Keratinocyte (primary cell): ENCODE results near the gene GGA1. TPM values are rescaled to one million over a fixed set of nuclear protein-coding genes. Genes with fewer than 3 reads are reported as not detected.

Experiments
- DNase-seq: peaks from one replicate; pipeline ENCODE4 v3.0.0-alpha.2; 2011; ENCODE audit warnings: low read depth, missing footprints, low spot score
- FAIRE-seq: peaks from 2 replicates; lab custom pipeline; 2011; peaks lifted over from hg19 to GRCh38; lab: Jason Lieb, UNC
- H2AFZ ChIP-seq: 2 replicates; pipeline ENCODE4 v1.6.0; 2012; ENCODE audit warnings: low read length, control low read depth, inconsistent platforms; ENCODE audit not compliant: control insufficient read depth
- H3K27ac ChIP-seq: 2 replicates; pipeline ENCODE4 v1.5.1; 2011; ENCODE audit warnings: low read length; ENCODE audit not compliant: control insufficient read depth, insufficient read depth
- H3K27me3 ChIP-seq: 3 replicates; pipeline ENCODE4 v1.6.0; 2011; ENCODE audit warnings: low read length; ENCODE audit not compliant: control insufficient read depth, insufficient read depth; ENCODE audit errors: extremely low read depth
- H3K36me3 ChIP-seq, 2 experiments: 2 replicates in 1 of 2; 3 replicates in 1 of 2; pipeline ENCODE4 v1.5.1; 2011; ENCODE audit warnings: low read length in 2 of 2, mild to moderate bottlenecking in 1 of 2; ENCODE audit not compliant: control insufficient read depth in 2 of 2, insufficient read depth in 2 of 2; ENCODE audit errors: extremely low read depth in 1 of 2
- H3K4me1 ChIP-seq: 3 replicates; pipeline ENCODE4 v1.5.1; 2011; ENCODE audit warnings: low read length; ENCODE audit not compliant: control insufficient read depth, insufficient read depth; ENCODE audit errors: extremely low read depth
- H3K4me2 ChIP-seq: 3 replicates; pipeline ENCODE4 v1.6.0; 2011; ENCODE audit warnings: low read depth, low read length; ENCODE audit not compliant: control insufficient read depth, insufficient read depth; ENCODE audit errors: extremely low read depth
- H3K4me3 ChIP-seq, 3 experiments: fragments of 200-600 bp in 1 of 3; sonication (generic) in 1 of 3; 2 replicates in 2 of 3; 3 replicates in 1 of 3; pipeline ENCODE4 v1.5.1; 2011 to 2016; ENCODE audit warnings: low read length in 3 of 3, mild to moderate bottlenecking in 3 of 3, control low read depth in 2 of 3, inconsistent platforms in 1 of 3, low read depth in 1 of 3, mixed read lengths in 1 of 3, mixed run types in 1 of 3, moderate library complexity in 1 of 3; ENCODE audit not compliant: control insufficient read depth in 2 of 3, insufficient read depth in 2 of 3; ENCODE audit errors: extremely low read depth in 1 of 3
- H3K79me2 ChIP-seq: 2 replicates; pipeline ENCODE4 v1.6.0; 2012; ENCODE audit warnings: low read length; ENCODE audit not compliant: control insufficient read depth, insufficient read depth
- H3K9ac ChIP-seq: 3 replicates; pipeline ENCODE4 v1.6.0; 2011; ENCODE audit warnings: low read length; ENCODE audit not compliant: control insufficient read depth, insufficient read depth; ENCODE audit errors: extremely low read depth
- H3K9me1 ChIP-seq: 3 replicates; pipeline ENCODE4 v1.6.0; 2011; ENCODE audit warnings: low read length; ENCODE audit not compliant: control insufficient read depth, insufficient read depth; ENCODE audit errors: extremely low read depth
- H3K9me3 ChIP-seq: 2 replicates; pipeline ENCODE4 v1.5.1; 2012; ENCODE audit warnings: low read depth, low read length; ENCODE audit not compliant: control insufficient read depth
- H4K20me1 ChIP-seq: 3 replicates; pipeline ENCODE4 v1.6.0; 2011; ENCODE audit warnings: low read length; ENCODE audit not compliant: control insufficient read depth, insufficient read depth; ENCODE audit errors: extremely low read depth
- CTCF ChIP-seq, 3 experiments: IDR thresholded peaks in 1 of 3; conservative IDR thresholded peaks in 1 of 3; optimal IDR thresholded peaks in 1 of 3; 2 replicates in 2 of 3; 3 replicates in 1 of 3; pipeline versions ENCODE3 to v1.5.1; 2011; ENCODE audit warnings: low read length in 3 of 3, mild to moderate bottlenecking in 3 of 3, moderate library complexity in 2 of 3, control low read depth in 1 of 3, inconsistent platforms in 1 of 3; ENCODE audit not compliant: insufficient read depth in 2 of 3; ENCODE audit errors: extremely low read depth in 1 of 3
- EZH2 ChIP-seq: IDR thresholded peaks from one replicate; pipeline ENCODE4 v1.6.1; 2012; ENCODE audit warnings: inconsistent platforms, mild to moderate bottlenecking, low read length, moderate library complexity
- dilution Hi-C: fragments of 300-500 bp; cut with MboI; formaldehyde crosslinking; loops from one replicate; pipeline ENCODE4 v1.7.0; 2020; ENCODE audit warnings: low sequenced_read_pairs; ENCODE audit not compliant: extremely low pct_ligation_motif_present
- polyA plus RNA-seq, 5 experiments: library from polyadenylated mRNA; depleted of rRNA in 3 of 5; stranded (reverse) in 3 of 5; stranded (forward) in 1 of 5; unstranded in 1 of 5; fragments of >200 nt; gene quantifications; 1 replicate in 1 of 5; 2 replicates in 3 of 5; 3 replicates in 1 of 5; pipeline versions ENCODE4 v1.2.1 to v1.2.3, GENCODE V29; 2011 to 2012; ENCODE audit warnings: missing spikeins in 2 of 5, low read depth in 1 of 5, low replicate concordance in 1 of 5

Gene GGA1
- polyA plus RNA-seq, 1 donor (not counting 4 experiments of a cell fraction or from before 2014, with no cell fraction given): 29.2 TPM

- H3K4me2 ChIP-seq: no peak overlapping the region
- dilution Hi-C loops: no loop called here
- no peak for FAIRE-seq
- no peaks in the 10 kb centered on the region for H3K36me3 ChIP-seq
- no peak overlapping the region for H3K9ac ChIP-seq
- peaks cover 18% of the 10 kb centered on the region for H3K79me2 ChIP-seq
- H3K9me3 ChIP-seq: no peaks in the 10 kb centered on the region
- H4K20me1 ChIP-seq: no peaks in the 10 kb centered on the region
- no peak overlapping the region for H3K27ac ChIP-seq
- H3K27me3 ChIP-seq: no peaks in the 10 kb centered on the region
- H2AFZ ChIP-seq: no peak overlapping the region
- H3K9me1 ChIP-seq: no peaks in the 10 kb centered on the region
- no peak for DNase-seq
- peaks cover 25% of the 10 kb centered on the region for H3K4me1 ChIP-seq
- H3K4me3 ChIP-seq: no peak overlapping the region
- TF ChIP-seq CTCF (optimal IDR thresholded peaks at IDR 0.05 in 1 of 3, IDR thresholded peaks at IDR 0.05 in 1 of 3, conservative IDR thresholded peaks at IDR 0.05 in 1 of 3; ENCODE audit: extremely low read depth in 1 of 3, insufficient read depth in 2 of 3, low read length in 3 of 3) (no peak), EZH2 (no peak)
Measured at GRCh38 chr22:37674248-37674647, 65.6 kb downstream of the GGA1 start.

- H3K9me1 ChIP-seq: no peaks in the 10 kb centered on the region
- DNase-seq (peak; percentile 59), FAIRE-seq (peak; percentile 56)
- peak within 1 kb of the TSS; percentile 62 to 90 (median 69) for H3K4me3 ChIP-seq
- no peaks in the 10 kb centered on the region for H3K9me3 ChIP-seq
- TF ChIP-seq EZH2: no peak
- peak in 1 of 3 experiments; percentile 16 for TF ChIP-seq CTCF (optimal IDR thresholded peaks at IDR 0.05 in 1 of 3, IDR thresholded peaks at IDR 0.05 in 1 of 3, conservative IDR thresholded peaks at IDR 0.05 in 1 of 3; ENCODE audit: extremely low read depth in 1 of 3, insufficient read depth in 2 of 3, low read length in 3 of 3)
- H3K27me3 ChIP-seq: no peaks in the 10 kb centered on the region
- dilution Hi-C loops: no loop called here
- peaks cover 0 to 4% of the 10 kb centered on the region in 2 experiments for H3K36me3 ChIP-seq
- peaks cover 18% of the 10 kb centered on the region for H3K79me2 ChIP-seq
- peaks cover 25% of the 10 kb centered on the region for H3K4me1 ChIP-seq
- H3K27ac ChIP-seq: peak within 1 kb of the TSS; percentile 80
- peaks cover 7% of the 10 kb centered on the region for H4K20me1 ChIP-seq
- peak within 1 kb of the TSS; percentile 83 for H3K9ac ChIP-seq
- H2AFZ ChIP-seq: peak within 1 kb of the TSS; percentile 43
- H3K4me2 ChIP-seq: peak within 1 kb of the TSS; percentile 89
Measured at GRCh38 chr22:37674951-37675929, 66.6 kb downstream of the GGA1 start, which contains the start of gene LGALS1. Gene LGALS1, plus strand, starts transcription at chr22:37675636. Its CDS starts 67 bp downstream, at chr22:37675703.
